ENCODE results near the gene GLIS2.

GRCh38 chr16:4306470-4307214 is 9.2 kb upstream of the GLIS2 start:
- TF ChIP-seq TAF1 (IDR thresholded peaks at IDR 0.05; ENCODE audit: borderline replicate concordance, insufficient read depth, low read length) (no peak), REST (IDR thresholded peaks at IDR 0.05; ENCODE audit: insufficient read depth in 1 of 2, low read depth in 2 of 2, low read length in 2 of 2) (no peak), POLR2AphosphoS5 (IDR thresholded peaks at IDR 0.05; ENCODE audit: low read depth, low read length) (no peak), SIN3A (IDR thresholded peaks at IDR 0.05; ENCODE audit: borderline replicate concordance, insufficient read depth, low read length) (no peak), FOXP2 (optimal IDR thresholded peaks at IDR 0.05; ENCODE audit: borderline replicate concordance, extremely low read depth, extremely low read length, insufficient read depth) (no peak)
